Measurements from ENCODE around the gene PITRM1. TPM values are rescaled to one million over a fixed set of nuclear protein-coding genes. Genes with fewer than 3 reads are reported as not detected.
"Not testable (repeated sequence)": the region's sequence is repeated elsewhere in the genome, so short reads cannot be mapped to it uniquely, and the experiment has no call there.

Gene PITRM1
- total RNA-seq (100 to 1,000 TPM; 105 to 114 TPM), polyA plus RNA-seq (10 to 100 TPM; 29.0 to 58.2 (median 37.5) TPM), total RNA-seq (134 to 381 (median 151) reads per million in 6 experiments)

- DNase-seq (peak; percentile 97 to 100 (median 99)), ATAC-seq (peak; percentile 93 to 94)
- H3K27me3 Mint-ChIP-seq: no peaks in the 10 kb centered on the region
- peaks cover 10 to 33% (median 22%) of the 10 kb centered on the region in 4 donors for H3K4me1 Mint-ChIP-seq
- H3K36me3 Mint-ChIP-seq: peaks cover 0 to 23% (median 9%) of the 10 kb centered on the region in 3 donors
- H3K9me3 Mint-ChIP-seq: no peaks in the 10 kb centered on the region
- H3K27ac Mint-ChIP-seq: peak within 1 kb of the TSS; percentile 70 to 96 (median 94)
- H3K4me3 Mint-ChIP-seq: peak within 1 kb of the TSS; percentile 77 to 92 (median 88)
- POLR2A ChIA-PET: interaction anchor here (0.6 to 1.8 kb wide), 9 partner anchors 8 to 656 kb away, joined by 3 to 7 read pairs (median 4); partner anchors contain the start of gene KLF6
These were observed at the start of gene PITRM1 for GRCh38 chr10:3172446-3173170. TSS of gene PITRM1 (minus strand) at chr10:3172782. CDS start at chr10:3172772, 10 bp downstream.

- POLR2A ChIA-PET: no interaction called here
- H3K27ac Mint-ChIP-seq: no peak overlapping the region
- H3K27me3 Mint-ChIP-seq: peaks cover 0 to 17% (median 1%) of the 10 kb centered on the region in 5 donors
- ATAC-seq (no peak), DNase-seq (no peak)
- no peaks in the 10 kb centered on the region for H3K36me3 Mint-ChIP-seq
- peaks cover 0 to 1% (median 0%) of the 10 kb centered on the region in 4 donors for H3K4me1 Mint-ChIP-seq
- no peak overlapping the region for H3K4me3 Mint-ChIP-seq
- H3K9me3 Mint-ChIP-seq: peaks cover 0 to 12% (median 0%) of the 10 kb centered on the region in 9 donors
These were observed 49.5 kb upstream of the PITRM1 start for GRCh38 chr10:3222068-3222467.

GRCh38 chr10:3221601-3222000 lies 49.0 kb upstream of the PITRM1 start:
- H3K4me3 Mint-ChIP-seq, H3K4me1 Mint-ChIP-seq, ATAC-seq, DNase-seq, H3K36me3 Mint-ChIP-seq, H3K27ac Mint-ChIP-seq, POLR2A ChIA-PET: not testable (repeated sequence)
- peaks cover 0 to 17% (median 1%) of the 10 kb centered on the region in 5 donors for H3K27me3 Mint-ChIP-seq
- peaks cover 0 to 12% (median 0%) of the 10 kb centered on the region in 9 donors for H3K9me3 Mint-ChIP-seq

- no peak overlapping the region for H3K27ac Mint-ChIP-seq
- no peak for ATAC-seq
- H3K4me1 Mint-ChIP-seq: no peaks in the 10 kb centered on the region
- POLR2A ChIA-PET: no interaction called here
- H3K4me3 Mint-ChIP-seq: no peak overlapping the region
- H3K27me3 Mint-ChIP-seq: peaks cover 0 to 17% (median 1%) of the 10 kb centered on the region in 5 donors
- DNase-seq: no peak
- peaks cover 0 to 12% (median 0%) of the 10 kb centered on the region in 9 donors for H3K9me3 Mint-ChIP-seq
- H3K36me3 Mint-ChIP-seq: no peaks in the 10 kb centered on the region
These were observed 48.3 kb upstream of the PITRM1 start for GRCh38 chr10:3220853-3221252.

- H3K4me3 Mint-ChIP-seq, DNase-seq, ATAC-seq, POLR2A ChIA-PET, H3K36me3 Mint-ChIP-seq, H3K4me1 Mint-ChIP-seq: not testable (repeated sequence)
- H3K27ac Mint-ChIP-seq: peak overlapping the region in 1 of 10 donors; percentile 42
- H3K9me3 Mint-ChIP-seq: peaks cover 0 to 12% (median 0%) of the 10 kb centered on the region in 9 donors
- peaks cover 0 to 17% (median 0%) of the 10 kb centered on the region in 5 donors for H3K27me3 Mint-ChIP-seq
These were observed 46.5 kb upstream of the PITRM1 start for GRCh38 chr10:3219021-3219628.

- no peak overlapping the region for H3K4me3 Mint-ChIP-seq
- no peak for ATAC-seq
- H3K27me3 Mint-ChIP-seq: peaks cover 0 to 17% (median 0%) of the 10 kb centered on the region in 5 donors
- H3K36me3 Mint-ChIP-seq: no peaks in the 10 kb centered on the region
- no peak overlapping the region for H3K27ac Mint-ChIP-seq
- H3K9me3 Mint-ChIP-seq: peaks cover 0 to 12% (median 0%) of the 10 kb centered on the region in 9 donors
- H3K4me1 Mint-ChIP-seq: no peaks in the 10 kb centered on the region
- POLR2A ChIA-PET: no interaction called here
- no peak for DNase-seq
These were observed 45.3 kb upstream of the PITRM1 start for GRCh38 chr10:3217853-3218252.

- peaks cover 0 to 17% (median 0%) of the 10 kb centered on the region in 5 donors for H3K27me3 Mint-ChIP-seq
- no peak overlapping the region for H3K4me3 Mint-ChIP-seq
- no peaks in the 10 kb centered on the region for H3K36me3 Mint-ChIP-seq
- H3K27ac Mint-ChIP-seq: no peak overlapping the region
- H3K9me3 Mint-ChIP-seq: peaks cover 0 to 12% (median 0%) of the 10 kb centered on the region in 9 donors
- DNase-seq: no peak
- POLR2A ChIA-PET: no interaction called here
- ATAC-seq: no peak
- no peaks in the 10 kb centered on the region for H3K4me1 Mint-ChIP-seq
These were observed 44.7 kb upstream of the PITRM1 start for GRCh38 chr10:3217301-3217700.

GRCh38 chr10:3215153-3215775 lies 42.7 kb upstream of the PITRM1 start:
- no peak overlapping the region for H3K4me3 Mint-ChIP-seq

GRCh38 chr10:3213758-3214515 lies 41.4 kb upstream of the PITRM1 start:
- DNase-seq (no peak), ATAC-seq (no peak)
- Mint-ChIP-seq H3K9me3 (peaks cover 0 to 4% (median 0%) of the 10 kb centered on the region in 9 donors), H3K4me1 (peaks cover 0 to 4% (median 0%) of the 10 kb centered on the region in 4 donors), H3K4me3 (no peak overlapping the region), H3K27me3 (peaks cover 2 to 16% (median 6%) of the 10 kb centered on the region in 5 donors), H3K27ac (no peak overlapping the region), H3K36me3 (no peaks in the 10 kb centered on the region)
- POLR2A ChIA-PET: interaction anchor here (0.5 kb wide), 1 partner anchor 25 kb away, joined by 3 read pairs; no protein-coding TSS in a partner anchor

More at GRCh38 chr10:3215153-3215775, 42.7 kb upstream of the PITRM1 start:
- Mint-ChIP-seq H3K27ac (no peak overlapping the region), H3K4me1 (no peaks in the 10 kb centered on the region), H3K36me3 (no peaks in the 10 kb centered on the region), H3K27me3 (peaks cover 0 to 10% (median 1%) of the 10 kb centered on the region in 5 donors), H3K9me3 (peaks cover 0 to 12% (median 0%) of the 10 kb centered on the region in 9 donors)
- POLR2A ChIA-PET: no interaction called here
- no peak for DNase-seq
- no peak for ATAC-seq

GRCh38 chr10:3213208-3213607 lies 40.6 kb upstream of the PITRM1 start:
- POLR2A ChIA-PET: no interaction called here

GRCh38 chr10:3210251-3210877 lies 37.8 kb upstream of the PITRM1 start:
- Mint-ChIP-seq H3K36me3 (no peaks in the 10 kb centered on the region), H3K4me3 (no peak overlapping the region), H3K4me1 (peaks cover 0 to 4% (median 0%) of the 10 kb centered on the region in 4 donors), H3K27ac (no peak overlapping the region), H3K27me3 (peaks cover 4 to 33% (median 15%) of the 10 kb centered on the region in 5 donors), H3K9me3 (no peaks in the 10 kb centered on the region)
- DNase-seq: no peak
- POLR2A ChIA-PET: no interaction called here
- no peak for ATAC-seq

More at GRCh38 chr10:3213208-3213607, 40.6 kb upstream of the PITRM1 start:
- Mint-ChIP-seq H3K9me3 (no peaks in the 10 kb centered on the region), H3K27ac (no peak overlapping the region), H3K36me3 (no peaks in the 10 kb centered on the region), H3K27me3 (peaks cover 4 to 21% (median 6%) of the 10 kb centered on the region in 5 donors), H3K4me1 (peaks cover 0 to 4% (median 0%) of the 10 kb centered on the region in 4 donors), H3K4me3 (no peak overlapping the region)
- ATAC-seq (no peak), DNase-seq (no peak)

All from naive thymus-derived CD8-positive, alpha-beta T cell (primary cell).